Limb (tissue), 2 donors: ENCODE results near the gene NTRK1.
"Not testable (repeated sequence)": the region's sequence is repeated elsewhere in the genome, so short reads cannot be mapped to it uniquely, and the experiment has no call there.

Experiments used
- DNase-seq, 2 donors: peaks; one replicate each; pipeline ENCODE4 v3.0.0-alpha.2; 2016; ENCODE audit errors: extremely low spot score in 2 of 2

The NTRK1 gene

DNA sequence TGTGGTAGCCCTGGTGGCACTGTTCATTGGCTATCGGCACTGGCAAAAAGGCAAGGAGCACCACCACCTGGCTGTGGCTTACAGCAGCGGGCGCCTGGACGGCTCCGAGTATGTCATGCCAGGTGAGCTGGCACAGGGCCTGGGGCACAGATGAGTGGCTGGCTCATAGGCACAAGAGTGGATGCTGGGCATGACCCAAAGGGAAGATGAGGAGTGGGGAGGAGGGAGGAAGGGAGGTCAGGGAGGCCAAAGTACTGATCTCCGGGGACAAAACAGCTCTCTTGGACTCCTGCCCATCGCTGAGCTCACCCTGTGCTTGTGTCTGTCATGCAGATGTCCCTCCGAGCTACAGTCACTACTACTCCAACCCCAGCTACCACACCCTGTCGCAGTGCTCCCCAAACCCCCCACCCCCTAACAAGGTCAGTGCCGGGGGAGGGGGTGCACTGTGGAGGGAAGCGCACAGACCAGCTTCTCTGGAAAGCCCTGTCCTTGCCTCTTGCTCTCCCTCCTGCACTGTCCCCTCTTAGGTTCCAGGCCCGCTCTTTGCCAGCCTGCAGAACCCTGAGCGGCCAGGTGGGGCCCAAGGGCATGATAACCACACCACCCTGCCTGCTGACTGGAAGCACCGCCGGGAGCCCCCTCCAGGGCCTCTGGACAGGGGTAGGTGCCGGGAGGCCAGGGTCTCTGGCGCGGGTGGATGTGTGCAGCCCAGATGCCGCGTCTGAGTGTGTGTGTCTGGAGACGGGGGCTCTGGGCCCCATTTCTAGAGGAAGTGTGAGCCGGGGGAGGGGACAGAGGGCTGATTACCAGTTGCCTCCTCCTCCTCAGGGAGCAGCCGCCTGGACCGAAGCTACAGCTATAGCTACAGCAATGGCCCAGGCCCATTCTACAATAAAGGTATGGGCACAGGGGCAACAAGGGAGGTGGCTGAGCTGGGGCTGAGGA, 52.5 kb downstream of the NTRK1 start:
- DNase-seq = no peak

DNA sequence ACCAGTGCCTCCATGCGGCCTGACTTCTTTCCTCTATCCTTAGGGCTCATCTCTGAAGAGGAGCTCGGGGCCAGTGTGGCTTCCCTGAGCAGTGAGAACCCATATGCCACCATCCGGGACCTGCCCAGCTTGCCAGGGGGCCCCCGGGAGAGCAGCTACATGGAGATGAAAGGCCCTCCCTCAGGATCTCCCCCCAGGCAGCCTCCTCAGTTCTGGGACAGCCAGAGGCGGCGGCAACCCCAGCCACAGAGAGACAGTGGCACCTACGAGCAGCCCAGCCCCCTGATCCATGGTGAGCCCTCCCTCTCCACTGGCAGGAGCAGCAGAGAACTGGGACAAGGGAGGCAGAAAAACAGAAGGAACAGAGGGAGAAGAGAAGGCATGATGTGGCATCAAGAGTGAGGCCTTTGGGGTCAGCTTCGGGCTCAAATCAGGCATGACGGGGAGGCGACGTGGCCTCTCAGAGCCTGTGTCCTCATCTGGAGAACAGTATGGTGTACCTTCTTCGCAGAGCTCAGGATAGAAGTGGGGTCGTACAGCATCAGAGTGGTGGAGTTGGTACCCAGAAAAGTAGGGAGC, 53.2 kb downstream of the NTRK1 start:
- no peak for DNase-seq

DNA sequence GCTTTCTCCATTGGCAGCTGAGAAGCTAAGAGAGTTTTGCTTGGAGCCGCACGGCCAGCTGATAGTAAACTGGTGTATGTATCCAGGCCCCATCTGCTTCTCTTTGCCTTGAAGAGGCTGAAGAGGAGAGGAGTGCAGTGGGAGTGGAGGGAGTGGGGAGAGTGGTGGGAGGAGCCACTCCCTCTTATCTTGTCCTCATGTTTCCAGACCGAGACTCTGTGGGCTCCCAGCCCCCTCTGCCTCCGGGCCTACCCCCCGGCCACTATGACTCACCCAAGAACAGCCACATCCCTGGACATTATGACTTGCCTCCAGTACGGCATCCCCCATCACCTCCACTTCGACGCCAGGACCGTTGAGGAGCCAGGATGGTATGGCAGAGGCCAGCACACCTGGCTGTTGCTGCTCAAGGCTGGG, 53.8 kb downstream of the NTRK1 start:
- DNase-seq = no peak

DNA sequence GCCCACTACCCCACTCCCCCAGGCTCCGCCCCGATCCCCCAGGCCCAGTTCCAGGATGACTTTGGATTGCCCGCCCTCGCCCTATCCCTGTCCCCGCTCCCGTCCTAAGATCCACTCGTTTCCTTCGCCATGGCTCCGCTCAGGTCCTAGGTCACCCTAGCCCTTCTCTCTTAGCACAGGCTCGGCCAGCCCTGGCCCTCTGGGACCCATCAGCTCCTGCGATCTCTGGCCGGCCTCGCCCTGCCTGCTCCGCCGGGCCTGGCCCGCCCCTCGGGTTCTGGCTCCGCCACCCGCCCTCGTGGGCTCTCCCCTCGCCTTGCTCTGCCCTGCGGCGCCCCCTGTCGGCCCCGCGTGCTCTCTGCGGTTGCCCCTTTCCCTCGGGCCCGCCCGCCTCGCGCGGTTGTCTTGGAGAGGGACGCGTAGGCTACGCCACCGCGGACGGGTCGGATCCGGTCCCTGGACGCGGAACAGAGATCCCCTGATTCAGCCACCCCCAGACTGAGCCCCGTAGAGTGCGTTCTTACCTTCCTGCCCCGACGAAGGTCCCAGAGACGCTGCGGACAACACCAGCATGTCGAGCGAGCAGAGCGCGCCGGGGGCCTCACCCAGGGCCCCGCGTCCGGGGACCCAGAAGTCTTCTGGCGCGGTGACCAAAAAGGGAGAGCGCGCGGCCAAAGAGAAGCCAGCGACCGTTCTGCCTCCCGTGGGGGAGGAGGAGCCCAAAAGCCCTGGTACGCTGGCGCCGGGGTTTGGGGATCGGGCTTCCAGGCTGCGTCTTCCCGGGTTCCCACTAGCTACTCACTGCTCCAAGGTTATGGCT, 59.8 kb downstream of the NTRK1 start, which contains the start of gene LRRC71:
TSS of gene LRRC71 (plus strand) at position 400 of the 820 bp plus-strand sequence. CDS start at position 572, 172 bp downstream.
- DNase-seq = peak; percentile 64 to 89

DNA sequence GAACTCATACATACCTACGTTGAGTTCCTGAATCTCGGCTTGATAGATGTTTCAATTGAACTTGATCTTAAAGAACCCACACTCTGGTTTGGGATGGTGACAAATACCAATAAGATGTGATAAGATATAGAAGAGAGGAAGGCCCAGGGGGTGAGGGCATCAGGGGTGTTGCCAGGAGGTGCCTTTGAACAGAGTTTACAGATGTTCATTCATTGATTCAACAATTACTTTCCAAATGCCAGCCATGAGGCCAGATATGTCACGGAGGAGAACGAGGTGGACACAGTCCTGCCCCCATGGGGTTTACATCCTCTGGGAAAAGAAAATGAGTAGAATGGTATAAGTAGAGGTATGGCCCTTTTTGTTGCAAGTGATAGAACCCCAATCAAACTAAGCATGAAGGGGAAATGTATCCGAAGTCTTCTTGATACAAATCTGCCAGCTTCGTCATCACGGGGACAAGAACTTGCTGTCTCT, 60.4 kb downstream of the NTRK1 start:
- DNase-seq = no peak

DNA sequence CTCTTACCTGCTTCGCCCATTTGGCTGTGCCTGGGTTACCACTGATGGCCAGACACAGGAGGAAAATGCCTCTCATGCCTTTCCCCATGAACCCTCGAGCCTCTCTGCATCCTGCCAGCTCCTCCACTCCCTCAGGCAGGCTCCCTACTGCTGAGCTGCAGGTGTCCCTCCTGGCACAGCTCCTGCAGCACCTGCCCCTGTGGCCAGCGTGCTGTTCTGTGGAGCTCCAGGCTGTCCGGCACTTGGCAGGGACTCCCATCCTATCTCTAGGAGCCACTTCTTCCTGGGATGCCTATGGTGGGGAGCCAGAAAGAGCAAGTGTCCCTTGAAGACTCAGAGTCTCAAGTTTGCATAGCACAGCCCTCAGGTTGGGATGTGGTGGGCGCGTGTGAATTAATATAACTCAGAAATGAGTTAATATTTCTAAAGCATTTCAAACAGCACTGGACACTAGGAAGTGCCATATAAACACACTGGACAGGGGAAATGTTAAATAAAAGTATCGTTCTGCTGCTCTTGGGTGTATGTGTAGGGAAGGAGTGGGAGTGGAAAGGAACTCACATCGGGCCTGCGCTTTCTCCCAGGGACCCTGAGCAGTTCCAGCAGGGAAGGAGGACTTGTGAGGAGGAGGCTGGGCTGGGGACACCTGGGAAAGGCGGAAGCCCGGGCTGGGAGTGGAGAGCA, 62.5 kb downstream of the NTRK1 start:
- DNase-seq = no peak

DNA sequence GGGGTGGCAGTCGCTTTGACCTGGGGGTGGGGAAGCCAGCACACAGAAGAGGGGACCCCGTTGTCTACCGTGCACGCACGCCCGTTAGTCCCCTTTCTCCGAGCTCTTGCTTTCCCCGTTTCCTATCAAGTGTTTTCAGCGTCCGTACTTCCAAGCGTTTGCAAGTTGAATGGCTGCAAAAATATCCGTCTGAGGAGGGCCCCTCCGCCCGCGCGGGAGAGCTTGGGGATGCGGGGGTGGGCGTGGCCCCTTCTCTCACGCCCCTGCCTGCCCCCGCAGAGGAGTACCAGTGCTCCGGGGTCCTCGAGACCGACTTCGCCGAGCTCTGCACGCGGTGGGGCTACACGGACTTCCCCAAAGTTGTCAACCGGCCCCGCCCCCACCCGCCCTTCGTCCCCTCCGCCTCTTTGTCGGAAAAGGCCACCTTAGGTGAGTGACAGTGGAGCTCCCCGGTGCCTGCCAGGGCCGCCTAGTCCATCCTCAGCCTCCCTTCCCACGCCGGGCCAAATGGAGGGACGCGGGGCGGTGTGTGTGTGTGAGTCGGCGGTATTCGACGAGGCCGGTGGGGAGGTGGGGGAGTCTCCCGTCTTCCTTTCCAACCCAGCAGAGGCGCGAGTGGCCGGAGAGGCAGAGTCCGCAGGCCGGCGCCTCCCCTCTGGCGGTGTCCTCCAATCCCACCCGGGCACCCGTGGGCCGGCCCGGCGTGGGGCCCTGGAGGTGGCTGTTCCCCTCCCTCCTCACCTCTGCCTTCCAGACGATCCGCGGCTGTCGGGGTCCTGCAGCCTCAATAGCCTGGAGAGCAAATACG, 63.2 kb downstream of the NTRK1 start:
- DNase-seq = peak in 1 of 2 donors; percentile 52

DNA sequence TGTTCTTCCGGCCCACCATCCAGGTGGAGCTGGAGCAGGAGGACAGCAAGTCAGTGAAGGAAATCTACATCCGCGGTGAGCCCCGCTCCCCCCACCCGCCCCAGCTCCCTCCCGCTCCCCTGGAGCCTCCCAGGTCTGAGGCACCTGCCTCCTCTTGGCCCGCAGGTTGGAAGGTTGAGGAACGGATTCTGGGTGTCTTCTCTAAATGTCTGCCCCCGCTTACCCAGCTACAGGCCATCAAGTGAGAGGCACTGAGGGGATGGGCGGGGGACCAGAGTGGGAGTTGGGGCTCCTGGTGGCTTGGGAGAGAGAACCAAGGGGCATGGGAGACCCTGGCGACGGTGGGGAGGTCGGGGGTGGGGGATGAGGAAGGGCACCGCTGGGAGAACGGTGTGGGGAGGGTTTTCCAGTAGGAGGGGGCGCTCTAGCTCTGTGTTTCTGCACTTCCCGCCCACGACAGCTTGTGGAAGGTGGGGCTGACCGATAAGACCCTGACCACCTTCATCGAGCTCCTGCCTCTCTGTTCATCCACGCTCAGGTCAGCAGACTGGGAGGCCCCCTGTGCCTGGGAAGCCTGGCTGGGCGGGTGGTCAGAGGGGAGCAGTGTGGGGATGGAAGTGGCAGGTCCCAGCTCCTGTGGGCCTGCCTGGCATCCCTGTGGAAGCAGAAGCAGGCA, 64.0 kb downstream of the NTRK1 start:
- no peak for DNase-seq

DNA sequence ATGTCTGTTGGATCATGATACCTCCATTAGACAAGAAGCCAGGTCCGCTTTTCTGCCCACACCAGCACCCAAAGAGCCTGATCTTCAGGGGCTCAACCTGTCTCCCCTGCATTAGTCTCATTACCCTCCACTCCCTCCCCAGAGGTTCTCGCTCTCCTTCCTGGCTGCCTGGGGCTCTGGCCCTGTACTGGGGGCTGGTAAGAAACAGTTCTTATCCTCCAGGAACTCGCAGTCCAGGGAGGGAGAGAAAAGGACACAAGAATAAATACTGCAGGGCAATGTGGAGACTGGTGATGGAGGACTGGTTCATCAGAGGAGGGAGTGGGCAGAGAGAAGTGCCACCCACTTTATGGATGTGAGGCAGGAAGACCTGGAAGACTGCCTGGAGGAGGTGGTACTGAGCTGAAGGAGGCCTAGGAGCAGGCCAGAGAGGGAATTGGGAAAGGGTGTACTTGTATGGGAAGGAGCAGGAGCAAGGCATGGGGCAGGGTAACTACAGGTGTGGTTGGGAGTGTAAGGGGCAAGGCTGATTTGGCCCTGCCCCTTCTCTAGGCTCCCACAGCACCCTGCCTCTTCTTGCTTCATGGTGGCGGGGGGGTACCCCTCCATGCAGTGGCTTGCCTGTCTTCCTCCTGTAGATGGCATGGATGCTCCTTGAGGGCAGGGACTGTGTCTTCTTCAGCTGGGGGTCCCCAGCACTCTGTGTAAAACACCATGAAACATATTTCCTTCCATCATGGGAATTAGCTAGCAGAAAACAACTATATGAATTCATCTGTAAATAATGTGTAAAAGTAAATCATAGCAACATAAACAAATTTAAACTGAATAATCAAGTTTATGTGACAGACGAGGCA, 64.7 kb downstream of the NTRK1 start:
- no peak for DNase-seq

DNA sequence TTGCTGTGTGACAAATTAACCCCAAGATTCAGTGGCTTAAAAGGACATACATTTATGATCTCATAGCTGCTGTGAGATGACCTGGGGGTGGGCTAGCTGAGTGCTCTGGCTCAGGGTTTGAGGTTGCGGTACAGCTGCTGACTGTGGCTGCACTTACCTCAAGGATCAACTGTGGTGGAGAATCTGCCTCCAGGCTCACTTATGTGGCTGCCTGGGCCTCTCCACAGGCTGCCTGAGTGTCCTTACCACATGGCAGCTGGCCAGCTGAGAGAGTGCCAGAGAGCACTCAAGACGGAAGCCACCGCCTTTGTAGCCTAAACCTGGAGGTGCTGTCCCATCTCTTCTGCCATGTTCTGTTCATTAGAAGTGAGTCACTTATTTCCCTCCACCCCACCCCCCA, 65.5 kb downstream of the NTRK1 start:
- DNase-seq = no peak

DNA sequence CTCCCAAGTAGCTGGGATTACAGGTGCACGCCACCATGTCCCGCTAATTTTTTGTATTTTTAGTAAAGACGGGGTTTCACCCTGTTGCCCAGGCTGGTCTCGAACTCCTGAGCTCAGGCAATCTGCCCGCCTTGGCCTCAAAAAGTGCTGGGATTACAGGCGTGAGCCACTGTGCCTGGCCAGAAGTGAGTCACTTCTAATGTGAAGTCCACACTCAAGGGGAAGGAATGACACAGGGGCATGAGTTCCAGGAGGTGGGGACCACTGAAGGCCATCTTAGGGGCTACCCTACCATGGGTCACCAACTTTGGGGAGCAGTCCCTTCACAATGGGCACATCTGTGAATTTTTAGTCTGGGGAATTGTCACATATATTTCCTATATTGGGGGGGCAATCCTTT, 66.0 kb downstream of the NTRK1 start:
- not testable (repeated sequence) for DNase-seq

DNA sequence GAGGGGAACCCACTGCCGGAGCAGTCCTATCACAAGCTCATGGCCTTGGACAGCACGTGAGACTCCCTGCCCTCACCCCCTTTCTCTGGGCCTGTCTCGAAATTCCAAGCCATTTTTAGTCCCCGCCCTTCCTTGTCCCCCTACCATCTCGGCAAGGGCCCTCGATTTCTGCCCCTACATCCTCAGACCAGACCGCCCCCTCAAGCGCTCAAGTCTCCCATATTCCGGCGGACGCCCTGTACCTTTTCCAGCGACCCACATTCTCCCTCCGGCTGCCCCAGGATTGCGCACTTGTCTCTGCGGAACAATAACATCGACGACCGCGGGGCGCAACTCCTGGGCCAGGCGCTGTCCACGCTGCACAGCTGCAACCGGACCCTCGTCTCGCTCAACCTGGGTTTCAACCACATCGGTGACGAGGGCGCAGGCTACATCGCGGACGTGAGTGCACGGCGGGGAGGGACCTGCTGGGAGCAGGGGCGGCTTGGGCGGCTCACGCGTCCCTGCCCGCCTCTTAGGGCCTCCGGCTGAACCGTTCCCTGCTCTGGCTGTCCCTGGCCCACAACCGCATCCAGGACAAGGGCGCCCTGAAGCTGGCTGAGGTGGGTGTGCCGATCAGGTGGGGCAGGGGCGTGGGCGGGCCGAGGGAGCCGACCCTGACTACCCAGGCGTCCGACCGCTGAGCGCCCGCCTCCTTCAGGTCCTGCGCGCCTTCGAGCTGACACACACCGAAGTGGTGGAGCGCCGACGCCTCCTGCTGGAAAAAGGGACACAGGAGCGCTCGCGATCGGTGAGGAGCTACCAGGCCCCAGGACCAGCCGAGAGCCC, 66.8 kb downstream of the NTRK1 start:
- DNase-seq = peak; percentile 72 to 85

DNA sequence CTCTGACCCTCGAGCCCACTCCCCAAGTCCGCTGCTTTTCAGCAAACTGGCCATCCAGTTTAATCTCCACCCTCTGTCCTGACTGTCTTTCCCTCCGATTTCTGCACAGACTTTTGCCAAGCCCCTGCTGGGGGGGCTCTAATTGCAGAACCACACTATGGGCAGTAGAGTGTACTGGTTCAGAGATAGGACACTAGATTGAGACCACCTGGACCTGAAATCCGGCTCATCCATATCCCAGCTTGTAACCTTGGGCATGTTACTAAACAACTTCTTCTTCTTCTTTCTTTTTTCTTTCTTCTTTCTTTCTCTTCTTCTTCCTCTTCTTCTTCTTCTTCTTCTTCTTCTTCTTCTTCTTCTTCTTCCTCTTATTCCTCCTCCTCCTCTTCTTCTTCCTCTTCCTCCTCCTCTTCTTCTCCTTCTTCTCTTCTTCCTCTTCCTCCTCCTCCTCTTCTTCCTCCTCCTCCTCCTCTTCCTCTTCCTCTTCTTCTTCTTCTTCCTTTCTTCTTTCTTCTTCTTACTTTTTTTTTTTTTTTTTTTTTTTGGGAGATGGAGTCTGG, 67.5 kb downstream of the NTRK1 start:
- no peak for DNase-seq

DNA sequence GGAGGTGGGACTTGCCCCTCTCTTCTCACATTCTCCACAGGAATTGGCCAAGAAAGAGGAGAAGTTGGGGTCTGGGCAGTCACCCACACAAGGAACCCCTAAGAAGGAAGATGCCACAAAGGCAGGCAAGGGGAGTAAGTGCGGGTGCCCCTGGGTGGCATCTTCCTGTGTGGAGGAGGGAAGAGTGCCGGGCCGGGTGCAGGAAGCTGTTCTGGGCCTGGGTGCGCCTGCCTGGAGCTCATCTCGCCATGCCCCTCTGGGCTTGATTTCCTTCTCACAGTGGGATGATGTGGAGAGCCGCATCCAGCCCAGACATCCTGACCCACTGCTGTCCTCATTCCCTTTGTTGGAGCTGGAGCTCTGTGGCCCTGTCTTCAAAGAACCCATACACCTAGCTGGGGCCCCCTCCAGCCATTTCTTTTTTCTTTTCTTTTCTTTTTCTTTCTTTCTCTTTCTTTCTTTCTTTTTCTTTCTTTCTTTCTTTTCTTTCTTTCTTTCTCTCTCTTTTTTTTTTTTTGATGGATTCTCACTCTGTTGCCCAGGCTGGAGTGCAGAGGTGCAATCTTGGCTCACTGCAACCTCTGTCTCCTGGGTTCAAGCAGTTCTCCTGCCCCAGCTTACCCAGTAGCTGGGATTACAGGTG, 69.1 kb downstream of the NTRK1 start:
- no peak for DNase-seq

DNA sequence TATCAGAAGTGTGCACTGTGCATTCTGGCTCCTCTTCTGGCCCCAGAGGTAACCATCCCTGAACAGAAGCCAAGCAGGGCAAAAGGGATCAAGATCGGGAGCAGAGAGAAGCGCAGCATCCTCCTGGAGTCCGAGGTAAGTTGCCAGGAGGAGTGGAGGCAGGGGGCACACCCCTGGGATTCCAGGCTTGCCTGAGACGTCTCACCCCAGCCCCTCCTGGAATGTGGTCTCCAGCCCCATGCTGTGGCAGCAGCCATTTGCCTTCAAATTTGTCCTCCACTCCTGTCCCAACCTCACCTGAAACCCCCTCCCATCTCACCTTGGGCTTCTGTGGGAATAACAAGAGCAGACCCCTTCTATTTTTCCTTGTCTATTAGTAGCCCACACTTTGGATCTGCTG, 69.8 kb downstream of the NTRK1 start:
- no peak for DNase-seq
